Fibroblast of lung (primary cell): ENCODE data around the gene AATK. TPM values are rescaled to one million over a fixed set of nuclear protein-coding genes. Genes with fewer than 3 reads are reported as not detected.

Source experiments
- DNase-seq, 2 donors: peaks; one replicate each; pipeline versions ENCODE4 v3.0.0 to v3.0.0-alpha.2; 2010; ENCODE audit warnings: low read depth in 2 of 2
- H2AFZ ChIP-seq: 2 replicates; pipeline ENCODE4 v1.5.1; 2012; ENCODE audit warnings: low read length, control low read depth, inconsistent platforms
- H3K27ac ChIP-seq: 2 replicates; pipeline ENCODE4 v1.5.1; 2011; ENCODE audit warnings: low read length, control low read depth; ENCODE audit not compliant: insufficient read depth
- H3K27me3 ChIP-seq: 2 replicates; pipeline ENCODE4 v1.5.1; 2011; ENCODE audit warnings: mild to moderate bottlenecking, low read length; ENCODE audit not compliant: control insufficient read depth, insufficient read depth
- H3K36me3 ChIP-seq: 2 replicates; pipeline ENCODE4 v1.5.1; 2011; ENCODE audit warnings: low read length; ENCODE audit not compliant: control insufficient read depth, insufficient read depth
- H3K4me1 ChIP-seq: 2 replicates; pipeline ENCODE4 v1.5.1; 2011; ENCODE audit warnings: low read length; ENCODE audit not compliant: control insufficient read depth, insufficient read depth; ENCODE audit errors: extremely low read depth
- H3K4me2 ChIP-seq: 2 replicates; pipeline ENCODE4 v1.5.1; 2011; ENCODE audit warnings: low read length, control low read depth; ENCODE audit not compliant: insufficient read depth; ENCODE audit errors: extremely low read depth
- H3K4me3 ChIP-seq, 4 experiments: fragments of 200-600 bp in 1 of 4; sonication (generic) in 1 of 4; replicated peaks in 1 of 4; 2 replicates each; pipeline ENCODE4 v1.5.1; 2011 to 2016; ENCODE audit warnings: low read length in 4 of 4, low read depth in 3 of 4, mild to moderate bottlenecking in 3 of 4, control low read depth in 2 of 4, inconsistent platforms in 1 of 4, mixed read lengths in 1 of 4; ENCODE audit not compliant: insufficient read depth in 1 of 4; ENCODE audit errors: control extremely low read depth in 1 of 4
- H3K79me2 ChIP-seq: 2 replicates; pipeline ENCODE4 v1.5.1; 2012; ENCODE audit warnings: mild to moderate bottlenecking, low read length, inconsistent platforms; ENCODE audit not compliant: control insufficient read depth, insufficient read depth
- H3K9ac ChIP-seq: 2 replicates; pipeline ENCODE4 v1.5.1; 2011; ENCODE audit warnings: mild to moderate bottlenecking, low read length, control low read depth; ENCODE audit not compliant: insufficient read depth
- H3K9me3 ChIP-seq: 2 replicates; pipeline ENCODE4 v1.5.1; 2012; ENCODE audit warnings: low read depth, low read length; ENCODE audit not compliant: control insufficient read depth, insufficient read depth
- H4K20me1 ChIP-seq: 2 replicates; pipeline ENCODE4 v1.5.1; 2011; ENCODE audit warnings: low read length; ENCODE audit not compliant: control insufficient read depth, insufficient read depth; ENCODE audit errors: extremely low read depth
- CTCF ChIP-seq, 2 donors: IDR thresholded peaks in 1 of 2; conservative IDR thresholded peaks in 1 of 2; 1 replicate in 1 of 2; 2 replicates in 1 of 2; pipeline ENCODE4 v1.5.1; 2011 to 2012; ENCODE audit warnings: low read length in 2 of 2, control low read depth in 1 of 2, inconsistent platforms in 1 of 2, low read depth in 1 of 2, mild to moderate bottlenecking in 1 of 2
- EZH2 ChIP-seq: IDR thresholded peaks from 2 replicates; pipeline ENCODE4 v1.5.1; 2012; ENCODE audit warnings: low read length, control low read depth, mild to moderate bottlenecking; ENCODE audit errors: missing control alignments
- polyA plus RNA-seq, 2 donors: library from polyadenylated mRNA; depleted of rRNA in 1 of 2; stranded (reverse) in 1 of 2; unstranded in 1 of 2; fragments of >200 nt; gene quantifications; 2 replicates each; pipeline ENCODE4 v1.2.1, GENCODE V29; 2011 to 2012; ENCODE audit warnings: missing spikeins in 1 of 2
- total RNA-seq: library from RNA; depleted of rRNA; stranded (reverse); fragments of >200 nt; gene quantifications from 2 replicates; pipeline ENCODE4 v1.2.1, GENCODE V29; 2014

Gene AATK
- total and polyA plus RNA-seq, 2 donors (not counting 1 experiment from before 2014, with no cell fraction given) = 0.16 to 0.50 TPM

GRCh38 chr17:81143717-81144422 lies 22.2 kb downstream of the AATK start:
- DNase-seq = no peak
- Histone ChIP-seq H3K27ac (no peak overlapping the region), H2AFZ (no peak overlapping the region), H3K4me3 (no peak overlapping the region), H3K9me3 (no peaks in the 10 kb centered on the region), H3K36me3 (no peaks in the 10 kb centered on the region), H3K4me2 (no peak overlapping the region), H3K4me1 (no peaks in the 10 kb centered on the region), H3K27me3 (no peaks in the 10 kb centered on the region), H4K20me1 (no peaks in the 10 kb centered on the region), H3K9ac (no peak overlapping the region), H3K79me2 (no peaks in the 10 kb centered on the region)
- TF ChIP-seq EZH2 (no peak), CTCF (conservative IDR thresholded peaks at IDR 0.05 in 1 of 2, IDR thresholded peaks at IDR 0.05 in 1 of 2; ENCODE audit: low read depth in 1 of 2, low read length in 2 of 2) (no peak)

- H3K9ac ChIP-seq = no peak overlapping the region
- H4K20me1 ChIP-seq = no peaks in the 10 kb centered on the region
- no peak overlapping the region for H3K4me3 ChIP-seq
- no peaks in the 10 kb centered on the region for H3K4me1 ChIP-seq
- no peaks in the 10 kb centered on the region for H3K9me3 ChIP-seq
- no peaks in the 10 kb centered on the region for H3K27me3 ChIP-seq
- H2AFZ ChIP-seq = peak overlapping the region; percentile 40
- no peaks in the 10 kb centered on the region for H3K36me3 ChIP-seq
- DNase-seq = no peak
- H3K27ac ChIP-seq = no peak overlapping the region
- H3K4me2 ChIP-seq = no peak overlapping the region
- H3K79me2 ChIP-seq = no peaks in the 10 kb centered on the region
- TF ChIP-seq EZH2 (no peak), CTCF (conservative IDR thresholded peaks at IDR 0.05 in 1 of 2, IDR thresholded peaks at IDR 0.05 in 1 of 2; ENCODE audit: low read depth in 1 of 2, low read length in 2 of 2) (no peak)
These were observed 22.9 kb downstream of the AATK start for GRCh38 chr17:81143200-81143527.

- H3K9ac ChIP-seq = no peak overlapping the region
- H3K4me2 ChIP-seq = no peak overlapping the region
- no peaks in the 10 kb centered on the region for H4K20me1 ChIP-seq
- peak overlapping the region; percentile 40 for H2AFZ ChIP-seq
- peak; percentile 56 to 69 for DNase-seq
- no peaks in the 10 kb centered on the region for H3K79me2 ChIP-seq
- no peak overlapping the region for H3K4me3 ChIP-seq
- no peak overlapping the region for H3K27ac ChIP-seq
- TF ChIP-seq CTCF (conservative IDR thresholded peaks at IDR 0.05 in 1 of 2, IDR thresholded peaks at IDR 0.05 in 1 of 2; ENCODE audit: low read depth in 1 of 2, low read length in 2 of 2) = peak; percentile 67 to 69
- no peak for TF ChIP-seq EZH2
- no peaks in the 10 kb centered on the region for H3K27me3 ChIP-seq
- no peaks in the 10 kb centered on the region for H3K9me3 ChIP-seq
- H3K4me1 ChIP-seq = no peaks in the 10 kb centered on the region
- H3K36me3 ChIP-seq = no peaks in the 10 kb centered on the region
These were observed 23.5 kb downstream of the AATK start for GRCh38 chr17:81142301-81143199.
